Upper lobe of left lung (tissue), 4 donors: ENCODE measurements around the gene D2HGDH.

Source experiments
- POLR2AphosphoS5 ChIP-seq, 2 donors: sonication (generic); formaldehyde crosslinking; IDR thresholded peaks; one replicate each; pipeline ENCODE4 v1.5.1; 2017; ENCODE audit warnings: antibody characterized with exemption in 2 of 2
- TF ChIP-seq, protein P1 (sequence below), 6 experiments: fragments of 450-650 bp in 4 of 6; fragments of 200-600 bp in 2 of 6; sonication (generic) in 2 of 6; IDR thresholded peaks; one replicate each; pipeline ENCODE4 v1.5.1; 2016 to 2019; ENCODE audit warnings: antibody characterized with exemption in 6 of 6

DNA sequence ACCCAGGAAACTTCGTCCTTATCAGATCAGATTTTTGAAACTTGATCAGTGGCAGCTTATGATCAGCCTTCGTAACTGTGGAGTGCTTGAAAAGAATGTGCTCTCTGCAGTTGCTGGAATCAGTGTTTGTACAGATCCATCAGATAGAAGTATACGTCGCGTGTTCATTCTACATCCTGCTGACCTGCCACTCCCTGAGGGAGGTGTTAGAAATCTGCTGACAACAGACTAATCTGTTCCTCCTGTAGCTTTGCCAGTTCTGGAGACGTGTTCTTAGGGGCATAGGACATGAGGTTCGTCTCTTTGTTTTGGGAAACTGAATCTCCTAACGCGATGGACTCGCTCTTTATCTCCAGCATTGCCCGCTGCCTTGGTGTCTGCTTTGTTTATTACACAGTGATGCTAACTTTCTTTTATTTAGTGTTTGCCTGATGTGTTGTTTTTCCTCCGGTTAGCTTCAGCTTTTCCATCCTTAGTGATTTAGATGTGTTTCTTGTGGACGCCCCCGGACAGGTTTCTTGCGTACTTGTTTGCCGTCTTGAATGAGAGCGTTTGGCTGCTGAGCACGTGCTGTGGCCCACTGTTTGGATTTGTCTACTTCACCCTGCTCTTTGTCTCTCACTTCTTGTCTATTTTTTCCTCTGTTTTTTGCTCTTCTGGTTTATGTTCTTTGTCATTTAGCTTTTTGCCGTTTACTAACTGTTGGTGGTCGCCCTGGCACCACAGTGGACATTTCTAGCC is 24.8 kb downstream of the D2HGDH start:
- no peak for TF ChIP-seq POLR2AphosphoS5 (IDR thresholded peaks at IDR 0.05)
- TF ChIP-seq, protein P1, sequence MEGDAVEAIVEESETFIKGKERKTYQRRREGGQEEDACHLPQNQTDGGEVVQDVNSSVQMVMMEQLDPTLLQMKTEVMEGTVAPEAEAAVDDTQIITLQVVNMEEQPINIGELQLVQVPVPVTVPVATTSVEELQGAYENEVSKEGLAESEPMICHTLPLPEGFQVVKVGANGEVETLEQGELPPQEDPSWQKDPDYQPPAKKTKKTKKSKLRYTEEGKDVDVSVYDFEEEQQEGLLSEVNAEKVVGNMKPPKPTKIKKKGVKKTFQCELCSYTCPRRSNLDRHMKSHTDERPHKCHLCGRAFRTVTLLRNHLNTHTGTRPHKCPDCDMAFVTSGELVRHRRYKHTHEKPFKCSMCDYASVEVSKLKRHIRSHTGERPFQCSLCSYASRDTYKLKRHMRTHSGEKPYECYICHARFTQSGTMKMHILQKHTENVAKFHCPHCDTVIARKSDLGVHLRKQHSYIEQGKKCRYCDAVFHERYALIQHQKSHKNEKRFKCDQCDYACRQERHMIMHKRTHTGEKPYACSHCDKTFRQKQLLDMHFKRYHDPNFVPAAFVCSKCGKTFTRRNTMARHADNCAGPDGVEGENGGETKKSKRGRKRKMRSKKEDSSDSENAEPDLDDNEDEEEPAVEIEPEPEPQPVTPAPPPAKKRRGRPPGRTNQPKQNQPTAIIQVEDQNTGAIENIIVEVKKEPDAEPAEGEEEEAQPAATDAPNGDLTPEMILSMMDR (IDR thresholded peaks at IDR 0.05): no peak
